Measurements from ENCODE around the gene TXNDC11. TPM values are rescaled to one million over a fixed set of nuclear protein-coding genes. Genes with fewer than 3 reads are reported as not detected.

The TXNDC11 gene
- total and polyA plus RNA-seq, 10 of the 15 experiments (the other 5 are each of a cell fraction or from before 2014, with no cell fraction given): 1.7 to 86.7 (median 54.4) TPM

DNA sequence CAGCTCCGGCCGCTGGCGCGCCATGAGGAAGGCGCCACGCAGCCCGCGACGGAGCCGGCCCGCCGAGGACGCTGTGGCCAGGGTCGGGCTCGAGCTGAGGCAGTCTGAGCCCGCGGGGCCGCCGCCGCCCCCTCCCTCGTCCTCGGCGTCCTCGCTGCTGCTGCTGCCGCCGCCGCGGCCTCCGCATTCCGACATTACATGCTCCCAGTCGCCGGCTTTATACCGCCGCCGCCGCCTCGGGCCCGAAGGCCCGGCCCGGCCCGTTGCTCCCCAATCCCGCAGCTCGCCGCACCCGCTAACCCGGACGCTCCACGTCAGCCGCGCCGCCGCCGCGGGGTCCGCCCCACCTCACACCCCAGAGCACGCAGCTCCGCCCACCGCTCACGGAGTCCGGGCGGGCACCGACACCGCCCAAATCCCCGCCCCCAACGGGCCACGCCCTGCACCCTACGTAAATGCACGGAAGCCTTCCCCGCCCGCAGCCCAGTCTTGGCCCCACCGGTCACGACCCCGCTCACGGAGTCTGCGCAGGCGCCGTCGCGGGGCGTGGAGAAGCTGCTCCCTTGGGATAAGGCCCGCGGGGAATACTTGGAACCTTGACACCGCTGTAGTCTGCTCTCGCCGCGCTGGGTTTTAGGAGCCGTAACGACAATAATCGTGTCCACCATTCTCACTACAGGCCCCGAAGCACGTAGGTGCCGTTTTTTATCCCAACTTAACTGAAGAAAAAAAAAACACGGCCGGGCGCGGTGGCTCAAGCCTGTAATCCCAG lies at the start of gene TXNDC11 (continued):
- TF ChIP-seq MTA3 (IDR thresholded peaks at IDR 0.05; ENCODE audit: borderline replicate concordance, low read length) (no peak), POLR2AphosphoS5 (IDR thresholded peaks at IDR 0.05; ENCODE audit: low read length) (peak; percentile 85), ZNF687 (IDR thresholded peaks at IDR 0.05) (peak; percentile 62), SREBF1 (IDR thresholded peaks at IDR 0.05; ENCODE audit: low read length) (peak; percentile 14; the same call in 1 of the 2 replicates), BHLHE40 (IDR thresholded peaks at IDR 0.05; ENCODE audit: borderline replicate concordance in 1 of 2, low read depth in 2 of 2, low read length in 1 of 2) (peak; percentile 54 to 56; a peak in 3 of 4 replicates), ATF3 (IDR thresholded peaks at IDR 0.05; ENCODE audit: borderline replicate concordance, extremely low read depth, low read depth, low read length) (no peak), HCFC1 (IDR thresholded peaks at IDR 0.05; ENCODE audit: low read length) (no peak), FOS (IDR thresholded peaks at IDR 0.05; ENCODE audit: borderline replicate concordance, extremely low read depth, insufficient read length) (no peak), PAX8 (IDR thresholded peaks at IDR 0.05) (no peak), ASH2L (IDR thresholded peaks at IDR 0.05; ENCODE audit: borderline replicate concordance, low read depth) (no peak), RELA (IDR thresholded peaks at IDR 0.05; ENCODE audit: borderline replicate concordance, partially characterized antibody) (peak; percentile 33), ZNF217 (IDR thresholded peaks at IDR 0.05) (peak; percentile 76), BRCA1 (IDR thresholded peaks at IDR 0.05; ENCODE audit: low read depth, low read length) (no peak), SMC3 (IDR thresholded peaks at IDR 0.05; ENCODE audit: borderline replicate concordance, low read length) (no peak), ZZZ3 (IDR thresholded peaks at IDR 0.05; ENCODE audit: control insufficient read depth, insufficient read length, low read depth) (no peak), BCL11A (IDR thresholded peaks at IDR 0.05; ENCODE audit: low read depth, low read length) (no peak), TARDBP (IDR thresholded peaks at IDR 0.05; ENCODE audit: borderline replicate concordance) (no peak), TBL1XR1 (IDR thresholded peaks at IDR 0.05; ENCODE audit: low read depth, low read length) (no peak), ATF7 (IDR thresholded peaks at IDR 0.05; ENCODE audit: low read depth) (0 out of 2 replicates have a peak, but pooled peaks have one; percentile 32), MYB (IDR thresholded peaks at IDR 0.05; ENCODE audit: borderline replicate concordance, low read depth, low read length) (no peak)
- TF ChIP-seq, protein P1, sequence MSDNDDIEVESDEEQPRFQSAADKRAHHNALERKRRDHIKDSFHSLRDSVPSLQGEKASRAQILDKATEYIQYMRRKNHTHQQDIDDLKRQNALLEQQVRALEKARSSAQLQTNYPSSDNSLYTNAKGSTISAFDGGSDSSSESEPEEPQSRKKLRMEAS (IDR thresholded peaks at IDR 0.05; ENCODE audit: low read depth, low read length): no peak
- TF ChIP-seq, protein P2, sequence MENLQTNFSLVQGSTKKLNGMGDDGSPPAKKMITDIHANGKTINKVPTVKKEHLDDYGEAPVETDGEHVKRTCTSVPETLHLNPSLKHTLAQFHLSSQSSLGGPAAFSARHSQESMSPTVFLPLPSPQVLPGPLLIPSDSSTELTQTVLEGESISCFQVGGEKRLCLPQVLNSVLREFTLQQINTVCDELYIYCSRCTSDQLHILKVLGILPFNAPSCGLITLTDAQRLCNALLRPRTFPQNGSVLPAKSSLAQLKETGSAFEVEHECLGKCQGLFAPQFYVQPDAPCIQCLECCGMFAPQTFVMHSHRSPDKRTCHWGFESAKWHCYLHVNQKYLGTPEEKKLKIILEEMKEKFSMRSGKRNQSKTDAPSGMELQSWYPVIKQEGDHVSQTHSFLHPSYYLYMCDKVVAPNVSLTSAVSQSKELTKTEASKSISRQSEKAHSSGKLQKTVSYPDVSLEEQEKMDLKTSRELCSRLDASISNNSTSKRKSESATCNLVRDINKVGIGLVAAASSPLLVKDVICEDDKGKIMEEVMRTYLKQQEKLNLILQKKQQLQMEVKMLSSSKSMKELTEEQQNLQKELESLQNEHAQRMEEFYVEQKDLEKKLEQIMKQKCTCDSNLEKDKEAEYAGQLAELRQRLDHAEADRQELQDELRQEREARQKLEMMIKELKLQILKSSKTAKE (IDR thresholded peaks at IDR 0.05; ENCODE audit: low read depth, poor library complexity, severe bottlenecking): no peak
- TF ChIP-seq, protein P3, sequence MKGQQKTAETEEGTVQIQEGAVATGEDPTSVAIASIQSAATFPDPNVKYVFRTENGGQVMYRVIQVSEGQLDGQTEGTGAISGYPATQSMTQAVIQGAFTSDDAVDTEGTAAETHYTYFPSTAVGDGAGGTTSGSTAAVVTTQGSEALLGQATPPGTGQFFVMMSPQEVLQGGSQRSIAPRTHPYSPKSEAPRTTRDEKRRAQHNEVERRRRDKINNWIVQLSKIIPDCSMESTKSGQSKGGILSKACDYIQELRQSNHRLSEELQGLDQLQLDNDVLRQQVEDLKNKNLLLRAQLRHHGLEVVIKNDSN (IDR thresholded peaks at IDR 0.05; ENCODE audit: borderline replicate concordance, extremely low read length, insufficient read depth, low read depth, low read length): no peak
